H9 (cell line): ENCODE results near the gene MGMT. TPM values are rescaled to one million over a fixed set of nuclear protein-coding genes. Genes with fewer than 3 reads are reported as not detected.

ENCODE experiments used
- DNase-seq: peaks from one replicate; pipeline ENCODE4 v3.0.0-alpha.2; 2017
- H2AFZ ChIP-seq: one replicate; pipeline ENCODE4 v1.6.1; 2013; ENCODE audit warnings: mild to moderate bottlenecking, low read length, control low read depth, moderate library complexity
- H2AK5ac ChIP-seq: 2 replicates; pipeline ENCODE4 v1.6.1; 2013; ENCODE audit warnings: low read length, control low read depth, mixed read lengths; ENCODE audit not compliant: insufficient read length
- H2BK120ac ChIP-seq: one replicate; pipeline ENCODE4 v1.6.1; 2013; ENCODE audit warnings: low read depth, mild to moderate bottlenecking, low read length, control low read depth, inconsistent platforms; ENCODE audit not compliant: poor library complexity, severe bottlenecking
- H2BK12ac ChIP-seq: 2 replicates; pipeline ENCODE4 v1.6.1; 2013; ENCODE audit warnings: low read length, control low read depth, mixed read lengths, low read depth; ENCODE audit not compliant: insufficient read length
- H2BK15ac ChIP-seq: 2 replicates; pipeline ENCODE4 v1.6.1; 2013; ENCODE audit warnings: low read depth, low read length, control low read depth
- H2BK20ac ChIP-seq: one replicate; pipeline ENCODE4 v1.6.1; 2013; ENCODE audit warnings: low read depth, mild to moderate bottlenecking, low read length, control low read depth, inconsistent platforms; ENCODE audit not compliant: poor library complexity, severe bottlenecking
- H2BK5ac ChIP-seq: 2 replicates; pipeline ENCODE4 v1.6.1; 2013; ENCODE audit warnings: low read length, control low read depth, mixed read lengths; ENCODE audit not compliant: insufficient read length
- H3K14ac ChIP-seq: 2 replicates; pipeline ENCODE4 v1.6.1; 2013; ENCODE audit warnings: low read length, control low read depth; ENCODE audit not compliant: insufficient read depth
- H3K18ac ChIP-seq: 2 replicates; pipeline ENCODE4 v1.6.1; 2013; ENCODE audit warnings: low read depth, mild to moderate bottlenecking, mixed read lengths, low read length, control low read depth; ENCODE audit not compliant: insufficient read length
- H3K23ac ChIP-seq: 2 replicates; pipeline ENCODE4 v1.6.1; 2013; ENCODE audit warnings: low read length, control low read depth, mixed read lengths, low read depth; ENCODE audit not compliant: insufficient read length
- H3K23me2 ChIP-seq: 2 replicates; pipeline ENCODE4 v1.6.1; 2013; ENCODE audit warnings: low read depth, mild to moderate bottlenecking, mixed read lengths, low read length, control low read depth; ENCODE audit not compliant: insufficient read length, poor library complexity, severe bottlenecking
- H3K27ac ChIP-seq: 2 replicates; pipeline ENCODE4 v1.5.1; 2013; ENCODE audit warnings: low read length, control low read depth, mixed read lengths, low read depth; ENCODE audit not compliant: insufficient read length
- H3K27me3 ChIP-seq: 2 replicates; pipeline ENCODE4 v1.6.1; 2013; ENCODE audit warnings: low read length, control low read depth, inconsistent platforms; ENCODE audit not compliant: insufficient read depth
- H3K4ac ChIP-seq: 2 replicates; pipeline ENCODE4 v1.6.1; 2013; ENCODE audit warnings: low read depth, mild to moderate bottlenecking, control low read depth, inconsistent platforms, low read length, moderate library complexity
- H3K4me1 ChIP-seq: 2 replicates; pipeline ENCODE4 v1.6.1; 2013; ENCODE audit warnings: low read length, control low read depth, inconsistent platforms; ENCODE audit not compliant: insufficient read depth
- H3K4me2 ChIP-seq: 2 replicates; pipeline ENCODE4 v1.6.1; 2013; ENCODE audit warnings: low read length, control low read depth, mixed read lengths; ENCODE audit not compliant: insufficient read length, insufficient read depth
- H3K56ac ChIP-seq: 2 replicates; pipeline ENCODE4 v1.6.1; 2013; ENCODE audit warnings: low read depth, mild to moderate bottlenecking, mixed read lengths, low read length, control low read depth; ENCODE audit not compliant: insufficient read length
- H3K79me1 ChIP-seq: 2 replicates; pipeline ENCODE4 v1.6.1; 2013; ENCODE audit warnings: low read depth, mild to moderate bottlenecking, moderate library complexity, low read length, control low read depth, inconsistent platforms; ENCODE audit not compliant: insufficient read depth, poor library complexity, severe bottlenecking
- H3K79me2 ChIP-seq: 2 replicates; pipeline ENCODE4 v1.6.1; 2013; ENCODE audit warnings: low read length, control low read depth, inconsistent platforms; ENCODE audit not compliant: insufficient read depth
- H3K9ac ChIP-seq: 2 replicates; pipeline ENCODE4 v1.6.1; 2013; ENCODE audit warnings: low read length, control low read depth, mixed read lengths; ENCODE audit not compliant: insufficient read length; ENCODE audit errors: extremely low read depth
- H3K9me3 ChIP-seq: one replicate; pipeline ENCODE4 v1.6.1; 2013; ENCODE audit warnings: low read depth, low read length, inconsistent platforms; ENCODE audit not compliant: control insufficient read depth
- H3T11ph ChIP-seq: one replicate; pipeline ENCODE4 v1.6.1; 2013; ENCODE audit warnings: mild to moderate bottlenecking, low read length, control low read depth, inconsistent platforms
- H4K20me1 ChIP-seq: one replicate; pipeline ENCODE4 v1.6.1; 2013; ENCODE audit not compliant: control insufficient read depth, insufficient read length, insufficient read depth
- H4K5ac ChIP-seq: 2 replicates; pipeline ENCODE4 v1.6.1; 2013; ENCODE audit warnings: low read depth, mild to moderate bottlenecking, mixed read lengths, low read length, control low read depth; ENCODE audit not compliant: insufficient read length
- H4K8ac ChIP-seq: replicated peaks from 2 replicates; pipeline ENCODE4 v1.6.1; 2013; ENCODE audit warnings: low read length, control low read depth, mixed read lengths, low read depth; ENCODE audit not compliant: insufficient read length
- H4K91ac ChIP-seq: 2 replicates; pipeline ENCODE4 v1.6.1; 2013; ENCODE audit warnings: low read depth, mild to moderate bottlenecking, moderate library complexity, mixed read lengths, low read length, control low read depth; ENCODE audit not compliant: insufficient read length
- H3K27ac Mint-ChIP-seq, 3 experiments: 2 replicates in 2 of 3; 3 replicates in 1 of 3; pipeline ENCODE4 v1.8.0; 2020 to 2021; ENCODE audit warnings: mixed read lengths in 3 of 3, mild to moderate bottlenecking in 1 of 3, moderate library complexity in 1 of 3
- H3K27me3 Mint-ChIP-seq: 2 replicates; pipeline ENCODE4 v1.8.0; 2021; ENCODE audit warnings: low read depth, mild to moderate bottlenecking, moderate library complexity, mixed read lengths
- H3K36me3 Mint-ChIP-seq, 3 experiments: 2 replicates in 2 of 3; 3 replicates in 1 of 3; pipeline ENCODE4 v1.8.0; 2020 to 2021; ENCODE audit warnings: low read depth in 3 of 3, mixed read lengths in 3 of 3; ENCODE audit not compliant: insufficient read depth in 1 of 3
- H3K4me1 Mint-ChIP-seq, 2 experiments: 2 replicates each; pipeline ENCODE4 v1.8.0; 2020; ENCODE audit warnings: mixed read lengths in 2 of 2
- H3K4me3 Mint-ChIP-seq, 2 experiments: 2 replicates in 1 of 2; 3 replicates in 1 of 2; pipeline ENCODE4 v1.8.0; 2020 to 2021; ENCODE audit warnings: mild to moderate bottlenecking in 2 of 2, mixed read lengths in 2 of 2, moderate library complexity in 1 of 2
- H3K9me3 Mint-ChIP-seq, 2 experiments: 2 replicates in 1 of 2; 3 replicates in 1 of 2; pipeline ENCODE4 v1.8.0; 2020; ENCODE audit warnings: mild to moderate bottlenecking in 2 of 2, mixed read lengths in 2 of 2, moderate library complexity in 1 of 2
- CTCF ChIP-seq: fragments of 200-600 bp; sonication (generic); conservative IDR thresholded peaks from 3 replicates; pipeline ENCODE4 v1.8.0; 2021; ENCODE audit warnings: antibody characterized with exemption, mild to moderate bottlenecking
- WGBS: extraction: QIAGEN DNeasy Blood & Tissue Kit; methylation state at CpG from one replicate; pipeline ENCODE4 v1.1.7; 2013; ENCODE audit warnings: missing lambda C conversion rate, low lambda C conversion rate, mixed read lengths; ENCODE audit not compliant: insufficient read length; ENCODE audit errors: extremely low coverage; 5-methylcytosine and 5-hydroxymethylcytosine counted together
- total RNA-seq: library from RNA; stranded (reverse); gene quantifications from 2 replicates; pipeline ENCODE4 v1.2.1, GENCODE V29; 2021

MGMT gene
- total RNA-seq, 1 experiment from 2014 or later = 18.4 TPM

GRCh38 chr10:129474642-129475041 lies 7.6 kb downstream of the MGMT start:
- Histone ChIP-seq H3K23me2 (no peaks in the 10 kb centered on the region), H3K56ac (no peak overlapping the region), H3K27me3 (no peaks in the 10 kb centered on the region), H4K5ac (no peak overlapping the region), H3K18ac (no peak overlapping the region), H4K8ac (no peak overlapping the region), H2AFZ (no peak overlapping the region), H2BK5ac (no peak overlapping the region), H3T11ph (no peak overlapping the region), H4K20me1 (no peaks in the 10 kb centered on the region), H3K14ac (no peak overlapping the region), H2BK20ac (no peak overlapping the region), H3K23ac (no peak overlapping the region), H3K79me1 (no peaks in the 10 kb centered on the region), H2BK15ac (no peak overlapping the region), H3K9ac (no peak overlapping the region), H3K4me1 (no peaks in the 10 kb centered on the region), H3K4ac (no peak overlapping the region), H2AK5ac (no peak overlapping the region), H2BK12ac (no peak overlapping the region), H4K91ac (no peak overlapping the region), H3K4me2 (no peak overlapping the region), H3K79me2 (no peaks in the 10 kb centered on the region), H2BK120ac (no peak overlapping the region), H3K9me3 (no peaks in the 10 kb centered on the region), H3K27ac (no peak overlapping the region)
- no peak for DNase-seq
- H3K4me3 Mint-ChIP-seq = no peak overlapping the region
- peaks cover 5 to 9% (median 8%) of the 10 kb centered on the region in 3 experiments; a peak in 6 of 7 replicates for H3K36me3 Mint-ChIP-seq
- no peak for TF ChIP-seq CTCF
- no peaks in the 10 kb centered on the region for H3K27me3 Mint-ChIP-seq
- peaks cover 0 to 2% of the 10 kb centered on the region in 2 experiments; a peak in 2 of 5 replicates for H3K9me3 Mint-ChIP-seq
- peak overlapping the region in 1 of 3 experiments; percentile 89; a peak in 2 of 7 replicates for H3K27ac Mint-ChIP-seq
- WGBS = no CpG with 5 or more reads among the region's 11 CpGs
- H3K4me1 Mint-ChIP-seq = peaks cover 4 to 12% of the 10 kb centered on the region in 2 experiments; a peak in 2 of 4 replicates
